Ovary (tissue), 9 donors: ENCODE data around the gene ROMO1. TPM values are rescaled to one million over a fixed set of nuclear protein-coding genes. Genes with fewer than 3 reads are reported as not detected.

Experiments used
- DNase-seq, 5 donors: peaks; one replicate each; pipeline ENCODE4 v3.0.0-alpha.2; 2019 to 2020
- H3K27ac ChIP-seq, 2 donors: fragments of 200-600 bp; one replicate each; pipeline versions ENCODE4 v1.5.1 to v1.8.0; 2019 to 2022
- H3K27me3 ChIP-seq: fragments of 200-600 bp; one replicate; pipeline ENCODE4 v1.8.0; 2022
- H3K36me3 ChIP-seq: fragments of 200-600 bp; sonication (generic); one replicate; pipeline ENCODE4 v1.5.1; 2019
- H3K4me1 ChIP-seq: one replicate; pipeline ENCODE4 v1.8.1; 2013; ENCODE audit warnings: mild to moderate bottlenecking, moderate library complexity; ENCODE audit not compliant: insufficient read depth
- H3K4me3 ChIP-seq: fragments of 200-600 bp; sonication (generic); one replicate; pipeline ENCODE4 v1.5.1; 2017
- H3K9me3 ChIP-seq, 2 donors: fragments of 200-600 bp in 1 of 2; sonication (generic) in 1 of 2; one replicate each; pipeline versions ENCODE4 v1.5.1 to v1.8.1; 2013 to 2019; ENCODE audit warnings: mild to moderate bottlenecking in 1 of 2, moderate library complexity in 1 of 2
- CTCF ChIP-seq, 3 donors: fragments of 450-650 bp in 2 of 3; fragments of 200-600 bp in 1 of 3; IDR thresholded peaks; one replicate each; pipeline versions ENCODE4 v1.5.1 to v1.8.0; 2016 to 2022; ENCODE audit warnings: antibody characterized with exemption in 3 of 3, mild to moderate bottlenecking in 1 of 3
- EP300 ChIP-seq: sonication (generic); formaldehyde crosslinking; IDR thresholded peaks from one replicate; pipeline ENCODE4 v1.6.1; 2017; ENCODE audit warnings: antibody characterized with exemption
- POLR2A ChIP-seq: fragments of 450-650 bp; IDR thresholded peaks from one replicate; pipeline ENCODE4 v1.6.1; 2017; ENCODE audit warnings: antibody characterized with exemption, mild to moderate bottlenecking, moderate library complexity
- WGBS, 3 donors: extraction: QIAGEN DNeasy Blood & Tissue Kit in 1 of 3; methylation state at CpG; one replicate each; pipeline versions ENCODE4 v1.1.5 to v1.1.7; 2013 to 2017; 5-methylcytosine and 5-hydroxymethylcytosine counted together
- intact Hi-C, 4 donors: fragments of 100-400 bp; cut with DNase I; formaldehyde crosslinking; loops; one replicate each; pipeline versions ENCODE4 v1.11.0 to v1.15.1; 2022 to 2023
- polyA plus RNA-seq, 2 donors: library from polyadenylated mRNA; stranded (reverse); fragments of 200-250 nt in 1 of 2; fragments of 350-450 nt in 1 of 2; fragmentation: Illumina TruSeq in 1 of 2; extraction: RNeasy Lipid Tissue Mini Kit (QIAGEN cat#74804) in 1 of 2; gene quantifications; one replicate each; pipeline ENCODE4 v1.2.3, GENCODE V29; 2013 to 2014
- total RNA-seq, 7 donors: library from RNA; depleted of rRNA in 2 of 7; stranded (reverse); fragments of >200 nt in 2 of 7; fragmentation: NEBNext Ultra II Directional in 3 of 7; extraction: Animal tissue kit (Norgen Biotek cat#: 25700) in 3 of 7; gene quantifications; one replicate each; pipeline versions ENCODE4 v1.1.0 to v1.2.4, GENCODE V29; 2016 to 2023
- donor health status: DM: no; HTN: no; CAD: no; lungs with moderate emphysema.
- donor health status: DM: no; HTN: no; CAD: no.
- donor health status: Bipolar disorder and iron deficiency.
- donor health status: DM: yes; HTN: yes; CAD: no.
- donor health status: DM: no; HTN: no; CAD: no.
- donor health status: DM: yes; HTN: yes; CAD: no.

ROMO1 gene
- total and polyA plus RNA-seq, 9 donors = 23.2 to 404 (median 112) TPM

GRCh38 chr20:35662551-35662950 lies 36.7 kb upstream of the ROMO1 start:
- TF ChIP-seq EP300 (no peak), CTCF (IDR thresholded peaks at IDR 0.05) (no peak), POLR2A (no peak)
- H3K9me3 ChIP-seq = no peaks in the 10 kb centered on the region
- H3K4me1 ChIP-seq = peaks cover 9% of the 10 kb centered on the region
- WGBS, 3 donors = 24 to 26% (median 25%) methylated on average over 2 of the region's 2 CpGs
- intact Hi-C loops = loop anchor here in 1 of 4 donors (5.0 kb wide), 1 partner anchor 45 kb away; the partner anchor contains the start of gene SPAG4
- H3K4me3 ChIP-seq = peak overlapping the region; percentile 86
- DNase-seq = no peak
- no peaks in the 10 kb centered on the region for H3K27me3 ChIP-seq
- H3K36me3 ChIP-seq = no peaks in the 10 kb centered on the region
- no peak overlapping the region for H3K27ac ChIP-seq

- Histone ChIP-seq H3K27ac (peak overlapping the region; percentile 94), H3K4me3 (peak overlapping the region; percentile 86), H3K9me3 (no peaks in the 10 kb centered on the region), H3K4me1 (peaks cover 6% of the 10 kb centered on the region), H3K36me3 (no peaks in the 10 kb centered on the region), H3K27me3 (no peaks in the 10 kb centered on the region)
- TF ChIP-seq POLR2A (no peak), CTCF (IDR thresholded peaks at IDR 0.05) (no peak), EP300 (no peak)
- peak; percentile 24 to 53 (median 50) for DNase-seq
- intact Hi-C loops = loop anchor here in 2 of 4 donors (2.0 to 5.0 kb wide), 2 partner anchors 46 to 47 kb away; partner anchors contain the start of gene SPAG4 (in 1 of the 2)
- 0 to 1% (median 1%) methylated on average over 28 of the region's 28 CpGs for WGBS, 3 donors
Measured at GRCh38 chr20:35663516-35664465, 35.4 kb upstream of the ROMO1 start.

- Histone ChIP-seq H3K4me1 (peaks cover 6% of the 10 kb centered on the region), H3K36me3 (no peaks in the 10 kb centered on the region), H3K4me3 (peak within 1 kb of the TSS; percentile 86), H3K27ac (peak within 1 kb of the TSS; percentile 94), H3K27me3 (no peaks in the 10 kb centered on the region), H3K9me3 (no peaks in the 10 kb centered on the region)
- DNase-seq = peak; percentile 92 to 95 (median 94)
- peak; percentile 26 for TF ChIP-seq EP300
- peak; percentile 99 for TF ChIP-seq POLR2A
- TF ChIP-seq CTCF (IDR thresholded peaks at IDR 0.05) = peak in 2 of 3 donors; percentile 5 to 16
- 0 to 1% (median 1%) methylated on average over 46 to 61 of the region's 61 CpGs for WGBS, 3 donors
- intact Hi-C loops = loop anchor here in 2 of 4 donors (2.0 to 5.0 kb wide), 2 partner anchors 47 to 48 kb away; partner anchors contain the start of gene SPAG4 (in 1 of the 2)
Measured at GRCh38 chr20:35664466-35665206, 34.6 kb upstream of the ROMO1 start, which contains the start of the genes CPNE1 and RBM12. TSS of gene CPNE1 (minus strand) at chr20:35664900. CDS start at chr20:35632923, 31,977 bp downstream. TSS of gene RBM12 (minus strand) at chr20:35664900. CDS start at chr20:35655322, 9,578 bp downstream.

- 96 to 97% (median 96%) methylated on average over 17 of the region's 17 CpGs for WGBS, 3 donors
- no peaks in the 10 kb centered on the region for H3K9me3 ChIP-seq
- DNase-seq = peak in 2 of 5 donors; percentile 17 to 35
- no peak overlapping the region for H3K4me3 ChIP-seq
- H3K27me3 ChIP-seq = no peaks in the 10 kb centered on the region
- no peak overlapping the region for H3K27ac ChIP-seq
- H3K36me3 ChIP-seq = no peaks in the 10 kb centered on the region
- peaks cover 2% of the 10 kb centered on the region for H3K4me1 ChIP-seq
- TF ChIP-seq POLR2A (no peak), CTCF (IDR thresholded peaks at IDR 0.05) (no peak), EP300 (no peak)
- intact Hi-C loops = loop anchor here in 1 of 4 donors (2.0 kb wide), 1 partner anchor 49 kb away; no protein-coding TSS in a partner anchor
Measured at GRCh38 chr20:35665949-35666288, 33.3 kb upstream of the ROMO1 start.
